Left renal pelvis (tissue), 4 donors: ENCODE measurements around the gene NOS1AP. TPM values are rescaled to one million over a fixed set of nuclear protein-coding genes. Genes with fewer than 3 reads are reported as not detected.

Experiments used
- DNase-seq, 4 donors: peaks; one replicate each; pipeline ENCODE4 v3.0.0-alpha.2; 2013; ENCODE audit warnings: low read depth in 4 of 4, low spot score in 3 of 4
- polyA plus RNA-seq, 4 donors: library from polyadenylated mRNA; unstranded; fragments of 120-200 nt; gene quantifications; one replicate each; pipeline ENCODE4 v1.2.1, GENCODE V29; 2013; ENCODE audit not compliant: insufficient read length in 4 of 4

NOS1AP gene
- polyA plus RNA-seq, 4 donors: 2.7 to 13.0 (median 9.2) TPM

- DNase-seq: no peak
Observed at GRCh38 chr1:162236201-162236600, 166.7 kb downstream of the NOS1AP start.

DNA sequence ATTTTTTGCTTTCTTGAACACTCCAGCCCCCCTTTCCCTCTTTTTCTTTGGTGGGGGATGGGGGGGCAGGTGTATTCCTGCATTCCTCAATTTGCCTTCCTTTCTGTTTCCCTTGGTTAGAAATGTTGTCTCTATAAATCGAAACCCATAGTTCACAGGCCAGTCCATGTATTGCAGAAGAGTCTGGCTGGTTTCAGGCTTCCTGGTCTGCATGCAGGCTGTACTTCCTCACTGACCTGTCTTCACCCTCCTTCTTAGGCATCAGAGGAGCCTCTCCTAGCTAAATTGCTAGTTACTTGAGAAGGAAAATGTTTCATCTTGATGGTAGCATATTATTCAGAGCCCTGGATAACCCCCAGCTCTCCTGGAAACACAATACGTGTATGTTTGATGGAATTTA, 167.1 kb downstream of the NOS1AP start:
- no peak for DNase-seq

DNA sequence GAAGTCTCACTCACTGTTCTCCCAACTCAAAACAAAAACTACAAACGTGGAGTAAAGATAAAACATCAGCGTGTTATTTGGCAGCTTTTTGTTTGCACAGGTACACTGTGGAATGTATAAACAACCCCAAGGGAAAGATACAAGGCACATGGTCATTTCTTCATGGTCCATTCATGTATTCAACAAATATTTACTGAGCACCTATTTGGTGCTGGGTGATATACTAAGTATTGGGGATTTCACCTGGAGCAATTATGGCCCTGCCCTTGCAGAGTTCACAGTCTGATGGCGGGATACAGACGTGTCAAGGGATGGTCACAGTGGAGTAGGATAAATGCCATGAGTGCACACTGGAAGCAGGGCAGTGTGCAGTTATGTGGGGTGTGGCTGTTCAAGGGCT, 171.1 kb downstream of the NOS1AP start:
- no peak for DNase-seq

DNA sequence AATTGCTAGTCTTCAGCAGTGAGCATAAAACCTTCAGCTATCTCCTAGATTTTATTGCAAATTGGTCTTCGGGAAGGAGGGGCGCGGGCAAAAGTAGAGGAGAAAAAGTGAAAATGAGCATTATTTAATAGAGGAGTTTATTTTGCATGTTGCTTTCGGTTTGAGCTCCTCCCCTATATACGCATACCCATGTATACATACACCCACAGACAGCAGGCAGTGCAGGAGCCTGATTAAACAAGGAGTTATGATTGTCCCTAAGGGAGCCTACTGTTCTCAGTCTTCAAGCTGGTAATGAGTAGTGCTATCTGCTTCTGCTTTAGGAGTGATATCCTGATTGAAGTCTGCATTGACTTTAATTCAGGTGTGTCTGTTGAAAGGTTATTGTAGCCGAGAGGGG, 173.3 kb downstream of the NOS1AP start:
- no peak for DNase-seq

GRCh38 chr1:162248854-162249535, 179.5 kb downstream of the NOS1AP start:
- no peak for DNase-seq

DNA sequence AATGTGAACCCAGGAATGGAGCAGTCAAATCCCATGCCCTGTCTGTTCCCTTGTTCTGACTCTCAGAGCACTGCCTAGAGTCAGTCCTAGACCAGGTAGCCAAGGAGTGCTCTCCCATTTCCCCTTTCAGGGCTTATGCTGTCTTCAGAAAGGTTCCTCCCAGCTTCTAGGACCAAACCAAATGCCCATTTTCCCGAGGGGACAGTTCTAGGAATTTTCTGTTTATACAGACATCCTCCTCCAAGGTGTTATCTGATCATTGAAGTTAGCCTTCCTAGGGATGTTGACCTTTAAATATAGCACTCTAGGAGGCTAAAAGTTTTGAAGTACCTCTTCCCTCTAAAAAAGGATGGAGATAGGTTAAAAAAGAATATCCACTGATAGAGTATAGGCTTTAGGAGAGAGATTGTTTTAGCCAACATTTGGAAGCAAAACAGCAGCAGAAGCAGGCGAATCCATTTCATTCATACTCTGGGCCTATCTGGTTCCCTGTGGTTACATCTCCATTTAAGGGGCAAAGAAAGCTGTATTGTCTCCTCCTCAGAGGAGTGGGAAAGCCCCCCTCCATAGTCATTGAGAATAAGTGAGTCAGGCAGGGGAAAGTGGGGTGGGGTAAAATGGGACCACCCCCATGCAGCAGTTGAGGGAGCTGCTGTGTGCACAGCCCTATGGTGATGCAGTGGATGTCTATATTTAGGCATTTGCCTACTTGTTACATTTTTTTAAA, 180.7 kb downstream of the NOS1AP start:
- DNase-seq: no peak

DNA sequence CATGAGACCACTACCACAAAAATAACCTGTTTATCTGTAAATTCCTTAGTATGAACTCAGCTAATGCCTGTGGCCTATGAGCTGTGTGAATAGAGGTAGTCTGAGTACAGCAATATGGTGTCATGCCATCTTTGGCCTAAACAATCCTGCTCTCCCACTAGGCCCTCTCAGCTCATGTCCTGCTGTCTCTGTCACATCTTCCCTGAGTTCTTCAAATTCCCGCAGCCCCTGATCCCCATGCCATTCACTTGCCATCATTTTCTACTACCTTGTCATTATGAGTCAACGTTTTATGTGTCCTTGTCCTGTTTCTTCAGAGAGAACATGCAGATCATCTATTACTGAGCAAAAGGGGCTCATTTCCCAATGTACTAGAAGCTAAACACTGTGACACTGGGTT, 181.6 kb downstream of the NOS1AP start:
- DNase-seq: no peak

- DNase-seq: no peak
Observed at GRCh38 chr1:162252214-162252613, 182.7 kb downstream of the NOS1AP start.

DNA sequence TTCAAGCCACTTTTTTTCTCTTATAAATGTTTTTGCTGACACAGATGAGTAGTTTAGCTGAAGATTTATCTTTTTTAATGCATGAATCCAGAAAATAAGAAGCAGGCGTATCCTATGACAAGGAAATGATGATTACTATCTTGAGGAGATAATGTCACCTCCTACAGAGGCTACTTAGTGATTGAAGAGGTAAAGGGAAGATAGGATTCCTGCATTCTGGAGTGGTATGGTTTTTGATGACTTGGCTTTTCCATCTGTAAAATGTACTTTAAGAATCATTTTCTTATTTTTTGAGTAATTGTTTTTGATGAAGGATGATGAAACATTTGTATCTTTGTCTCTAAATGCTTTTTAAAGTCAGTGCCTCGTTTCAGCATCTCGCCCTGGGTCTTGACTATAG, 184.3 kb downstream of the NOS1AP start:
- DNase-seq: no peak

GRCh38 chr1:162256287-162256686, 186.8 kb downstream of the NOS1AP start:
- no peak for DNase-seq

GRCh38 chr1:162258394-162258793, 188.9 kb downstream of the NOS1AP start:
- DNase-seq: no peak

DNA sequence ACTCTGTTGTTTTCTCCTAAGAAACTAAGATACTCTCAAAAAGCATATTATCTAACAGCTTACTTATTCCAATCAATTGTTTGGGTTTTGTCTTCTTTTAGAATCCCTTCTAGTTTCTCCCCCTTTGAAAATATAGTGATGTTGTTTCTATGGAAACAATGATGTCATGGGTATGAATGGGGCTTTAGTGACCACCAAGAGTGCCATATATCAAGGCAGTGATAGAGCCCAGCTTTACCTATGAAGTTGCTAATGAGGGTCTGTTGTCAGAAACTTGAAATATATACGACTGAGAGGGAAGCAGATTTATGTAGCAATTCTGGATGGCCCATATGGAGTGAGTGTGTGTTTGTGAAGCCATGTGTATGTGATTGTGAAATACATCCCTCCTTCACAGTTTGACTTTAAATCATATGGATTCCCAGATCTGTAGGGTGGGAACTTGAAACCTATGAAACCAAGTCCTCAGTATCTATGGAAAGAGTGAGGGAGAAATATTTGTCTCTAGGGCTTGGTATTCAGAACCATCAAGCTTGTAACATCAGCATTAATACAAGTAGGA, 190.5 kb downstream of the NOS1AP start:
- no peak for DNase-seq

- no peak for DNase-seq
Observed at GRCh38 chr1:162264108-162264507, 194.6 kb downstream of the NOS1AP start.

DNA sequence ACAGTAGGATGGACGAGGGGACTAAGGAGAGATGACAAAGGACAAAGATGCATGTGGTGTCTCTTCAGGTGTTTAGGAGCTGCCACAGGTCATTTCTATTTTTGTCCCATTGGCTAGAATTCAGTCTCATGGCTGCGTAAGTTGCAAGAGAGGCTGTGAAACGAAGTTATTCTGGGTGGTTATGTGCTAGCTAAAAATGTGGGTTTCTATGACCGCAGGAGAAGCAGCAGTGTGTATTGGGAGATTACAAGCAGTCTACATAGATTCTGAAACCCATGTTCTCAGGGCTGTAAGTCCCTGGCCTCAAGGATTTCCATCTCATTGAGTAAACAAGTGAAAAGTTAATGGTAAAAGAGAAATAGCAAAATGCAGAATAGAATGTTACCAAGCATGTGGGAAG, 196.5 kb downstream of the NOS1AP start:
- no peak for DNase-seq

GRCh38 chr1:162270016-162270770, 200.7 kb downstream of the NOS1AP start:
- no peak for DNase-seq

DNA sequence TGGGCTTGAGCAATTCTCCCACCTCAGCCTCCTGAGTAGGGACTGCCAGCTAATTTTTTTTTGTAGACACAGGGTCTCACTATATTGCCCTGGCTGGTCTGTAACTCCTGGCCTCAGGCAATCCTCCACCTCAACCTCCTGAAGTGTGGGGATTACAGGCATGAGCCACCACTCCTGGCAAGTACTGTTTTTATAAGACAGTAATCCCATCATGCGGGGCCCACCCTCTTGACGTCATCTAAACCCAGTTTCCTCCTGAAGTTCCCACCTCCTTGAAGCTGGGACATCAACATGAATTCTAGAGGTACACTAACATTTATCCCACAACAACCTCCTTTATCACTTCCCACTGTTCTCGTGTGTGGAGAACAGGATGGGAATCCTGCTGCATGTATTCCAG, 202.5 kb downstream of the NOS1AP start:
- DNase-seq: no peak

DNA sequence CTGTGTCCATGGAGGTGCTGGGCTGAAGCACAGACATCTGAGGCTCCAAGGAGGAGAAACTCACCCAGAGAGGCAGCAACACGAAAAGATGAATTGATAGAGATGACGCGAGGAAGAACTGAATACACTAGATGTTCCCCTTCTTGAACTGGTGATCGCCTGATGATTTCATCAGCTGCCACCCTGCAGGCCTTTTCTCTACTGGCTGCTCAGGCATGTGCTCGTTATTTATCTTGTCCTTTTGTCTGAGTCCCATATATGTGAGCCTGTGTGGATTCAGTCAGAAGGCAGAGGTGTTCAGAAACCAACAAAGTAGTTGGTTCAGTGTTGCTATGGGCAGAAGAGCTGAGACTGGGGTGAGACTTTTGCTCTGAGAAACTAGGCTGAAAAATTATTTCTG, 202.9 kb downstream of the NOS1AP start:
- DNase-seq: no peak

- DNase-seq: no peak
Observed at GRCh38 chr1:162275622-162276175, 206.2 kb downstream of the NOS1AP start.

- DNase-seq: no peak
Observed at GRCh38 chr1:162276493-162276892, 207.0 kb downstream of the NOS1AP start.

- no peak for DNase-seq
Observed at GRCh38 chr1:162279136-162279498, 209.6 kb downstream of the NOS1AP start.

DNA sequence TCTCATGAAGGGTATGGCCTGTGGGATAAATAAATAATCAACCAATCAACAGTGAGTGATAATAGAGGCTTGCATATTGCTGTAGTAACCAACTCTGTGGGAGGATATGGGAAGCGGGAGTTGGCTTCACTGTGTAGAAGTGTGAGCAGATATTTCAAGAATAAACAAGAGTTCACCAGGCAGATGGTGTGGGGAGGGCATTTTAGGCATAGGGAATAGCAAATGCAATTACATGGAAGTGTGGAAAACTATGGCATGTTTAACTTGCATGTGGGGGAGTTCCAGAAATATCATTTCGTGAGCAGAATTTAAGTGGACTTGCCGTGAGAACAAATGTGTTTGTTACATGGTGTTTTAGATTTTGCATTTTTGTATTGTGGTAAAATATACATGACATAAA, 211.9 kb downstream of the NOS1AP start:
- no peak for DNase-seq
